Measurements from ENCODE around the gene C1orf35.
"Not testable (repeated sequence)": the region's sequence is repeated elsewhere in the genome, so short reads cannot be mapped to it uniquely, and the experiment has no call there.

Gene C1orf35

DNA sequence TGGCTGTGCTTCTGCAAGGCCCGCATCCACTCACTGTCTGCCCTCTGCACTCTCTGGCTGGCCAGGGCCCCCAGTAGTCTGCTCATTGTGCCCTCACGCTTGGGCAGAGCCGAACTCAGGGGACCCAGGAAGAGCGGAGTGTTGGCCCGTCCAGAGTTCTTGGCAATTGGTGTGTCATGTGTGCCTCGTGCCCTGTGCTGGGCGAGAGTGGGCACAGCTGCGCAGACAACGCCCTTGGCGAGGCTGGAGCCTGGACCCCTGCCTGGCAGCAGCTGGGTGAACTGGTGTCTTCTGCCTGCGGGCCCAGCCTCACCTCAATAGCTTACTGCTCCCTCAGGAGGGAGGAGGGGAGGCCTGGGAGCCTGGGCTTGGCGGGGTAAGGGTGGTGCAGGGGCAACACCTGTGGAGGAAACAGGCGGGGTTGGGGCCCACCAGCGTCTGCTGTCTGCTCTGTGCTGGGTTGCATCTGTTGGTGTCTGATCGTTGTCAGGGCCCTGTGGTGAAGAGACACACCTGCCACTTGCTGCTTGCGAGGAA lies 39.1 kb upstream of the C1orf35 start:
- FAIRE-seq, result no peak

DNA sequence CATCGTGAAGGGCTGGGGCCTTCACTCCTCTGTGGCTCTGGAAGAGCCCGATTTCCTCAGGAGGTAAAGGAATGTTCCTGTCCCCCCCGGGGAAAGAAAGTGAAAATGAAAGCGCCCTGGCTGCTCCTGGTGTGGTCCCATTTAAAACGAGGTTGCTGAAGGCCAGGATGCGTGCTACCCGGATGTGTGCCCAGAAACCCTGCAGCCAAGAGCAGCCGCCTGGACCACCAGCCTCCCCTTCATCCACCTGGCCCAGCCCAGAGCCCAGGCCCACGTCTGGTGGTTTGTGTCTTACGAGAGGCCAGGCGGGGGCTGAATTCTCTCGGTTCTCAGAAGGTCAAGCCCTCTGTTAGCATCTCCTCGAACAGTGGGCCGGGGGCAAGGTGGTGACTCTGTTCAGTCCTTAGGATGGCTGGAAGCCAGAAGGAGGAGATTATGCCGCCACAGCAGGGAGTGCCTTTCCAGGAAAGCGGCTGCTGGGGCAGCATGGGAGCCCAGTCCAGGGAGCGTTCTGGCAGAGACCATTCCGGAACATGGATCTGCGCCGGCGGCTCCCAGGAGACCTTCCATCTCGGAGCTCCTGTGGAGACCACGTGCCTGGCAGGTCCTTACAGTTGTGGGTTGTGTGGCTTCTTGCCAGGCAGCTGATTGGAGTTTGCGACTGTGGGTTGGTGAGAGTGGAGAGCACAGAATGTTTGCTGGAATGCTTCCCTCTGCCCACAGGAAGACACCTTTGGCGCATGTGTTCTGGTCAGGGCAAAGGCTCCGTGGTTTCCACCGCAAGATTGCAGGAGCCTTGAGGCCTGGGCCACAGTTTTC lies 38.3 kb upstream of the C1orf35 start:
- no peak for FAIRE-seq

DNA sequence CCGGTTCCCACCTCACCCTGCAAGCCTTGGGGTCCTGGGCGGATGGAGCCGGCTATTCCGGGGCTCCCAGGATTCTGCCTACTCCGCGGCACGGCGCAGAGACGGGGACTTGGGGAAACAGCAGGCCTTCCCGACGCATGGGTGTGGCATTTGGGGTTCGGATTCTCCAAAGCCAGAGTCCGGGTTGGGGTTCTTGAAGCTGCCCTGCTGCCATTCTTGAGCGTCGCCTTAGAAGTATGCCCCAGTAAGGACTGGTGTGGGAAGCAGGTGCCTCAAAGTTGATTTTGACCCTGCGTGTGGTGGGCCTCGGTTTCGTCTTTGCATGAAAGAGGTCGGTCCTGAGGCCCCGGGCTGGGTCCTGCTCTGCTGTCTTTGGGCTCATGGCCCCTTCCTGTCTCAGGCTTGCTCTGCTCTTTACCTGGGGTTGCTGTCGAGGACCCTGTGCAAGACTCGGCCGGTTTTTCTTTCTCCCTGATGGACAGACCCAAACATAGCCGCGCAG lies 37.6 kb upstream of the C1orf35 start:
- no peak for FAIRE-seq

DNA sequence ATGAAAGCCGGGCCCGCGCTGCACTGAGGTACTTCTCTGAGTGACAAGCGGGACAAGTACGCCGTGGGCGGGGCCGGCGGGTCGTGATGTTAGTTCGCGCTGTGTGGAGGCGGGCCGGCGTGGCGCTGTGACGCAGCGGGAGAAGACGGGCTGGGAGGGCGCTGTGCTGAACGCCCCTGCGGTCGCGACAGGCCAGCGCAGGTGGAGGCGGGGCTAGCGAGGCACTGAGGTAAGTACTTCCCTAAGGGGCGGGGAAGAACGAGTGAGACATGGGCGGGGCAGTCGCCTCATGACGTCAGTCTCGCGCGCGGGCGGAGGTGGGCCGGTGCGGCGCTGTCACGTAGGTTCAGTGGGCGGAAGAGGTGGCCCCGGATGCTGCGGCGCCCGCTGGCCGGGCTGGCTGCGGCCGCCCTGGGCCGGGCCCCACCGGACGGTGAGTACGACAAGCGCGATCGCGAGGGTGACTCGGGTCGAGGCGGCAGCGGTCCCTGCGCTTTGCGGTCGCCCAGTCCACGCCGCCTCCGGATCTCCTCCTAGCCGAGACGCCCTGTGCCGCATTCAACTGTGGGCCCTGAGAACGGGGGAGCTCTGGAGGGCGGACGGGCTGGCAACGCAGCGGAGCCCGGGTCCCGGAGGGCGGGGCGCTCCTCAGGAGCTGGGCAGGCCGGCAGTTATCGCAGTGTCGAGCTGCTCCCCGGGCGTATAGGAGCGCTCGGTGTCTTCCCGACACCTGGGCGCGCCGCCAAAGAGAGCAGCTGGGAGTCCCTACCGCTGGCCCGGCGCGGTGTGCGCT lies 37.0 kb upstream of the C1orf35 start, which contains the start of gene GUK1:
GUK1 (plus strand) TSS at position 349 of the 793 bp plus-strand sequence; CDS start at position 373, 24 bp downstream.
- peak; percentile 99 for FAIRE-seq

DNA sequence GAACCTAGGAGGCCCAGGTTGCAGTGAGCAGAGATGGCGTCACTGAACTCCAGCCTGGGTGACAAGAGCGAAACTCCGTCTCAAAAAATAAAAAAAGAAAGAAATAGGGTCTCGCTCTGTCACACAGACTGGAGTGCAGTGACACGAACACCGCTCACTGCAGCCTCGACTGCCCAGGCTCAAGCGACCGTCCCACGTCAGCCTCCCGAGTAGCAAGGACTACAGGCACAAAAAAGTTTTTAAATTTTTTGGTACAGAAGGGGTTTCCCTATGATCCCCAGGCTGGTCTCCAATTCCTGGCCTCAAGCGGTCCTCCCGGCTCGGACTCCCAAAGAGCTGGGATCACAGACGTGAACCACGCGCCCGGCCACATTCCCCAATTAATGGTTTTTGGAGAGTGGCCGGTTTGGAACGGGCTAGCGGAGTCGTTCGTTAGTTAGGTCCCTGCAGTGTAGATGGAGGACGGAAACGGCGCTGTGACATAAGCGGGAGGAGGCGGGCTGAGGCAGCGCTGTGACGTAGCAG lies 36.3 kb upstream of the C1orf35 start:
- no peak for FAIRE-seq

DNA sequence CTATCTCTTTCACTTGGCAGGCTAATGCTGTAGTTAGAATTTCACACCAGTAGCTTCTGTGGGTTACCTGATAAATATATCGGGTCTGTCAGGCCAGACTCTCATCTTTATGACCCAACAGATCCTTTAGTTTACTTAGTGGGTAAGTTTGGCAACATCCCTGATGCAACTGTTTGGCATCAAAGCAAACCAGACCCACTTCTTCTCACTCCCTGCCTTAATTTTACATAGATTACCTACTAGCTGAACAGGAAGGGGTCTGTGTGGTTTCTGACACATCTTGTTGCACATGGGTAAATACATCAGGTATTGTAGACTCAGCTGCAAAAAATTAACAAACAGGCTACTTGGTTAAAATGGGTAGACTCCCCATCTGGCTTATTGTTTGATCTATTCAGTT lies 33.8 kb upstream of the C1orf35 start:
- FAIRE-seq, result no peak

GRCh38 chr1:228134591-228134990 lies 31.5 kb upstream of the C1orf35 start:
- no peak for FAIRE-seq

DNA sequence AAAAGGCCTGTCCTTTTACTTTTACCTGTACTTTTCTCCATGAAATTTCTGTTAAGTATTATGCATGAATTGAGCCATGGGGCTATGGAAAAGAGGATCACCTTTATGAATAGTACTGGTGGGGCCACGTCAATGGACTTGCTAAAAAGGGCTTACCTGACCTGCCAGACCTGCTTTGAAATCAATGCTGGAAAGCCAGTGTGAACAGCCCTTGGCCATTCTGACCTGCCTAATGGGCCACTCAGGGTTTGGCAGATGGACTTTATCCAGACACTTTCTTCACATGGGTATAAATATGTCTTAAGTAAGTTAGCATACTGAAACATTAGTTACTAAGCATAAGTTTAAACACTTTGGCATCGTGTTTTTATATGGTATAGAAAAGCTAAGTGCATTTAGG lies 28.6 kb upstream of the C1orf35 start:
- no peak for FAIRE-seq

GRCh38 chr1:228125185-228125584 lies 22.1 kb upstream of the C1orf35 start:
- no peak for FAIRE-seq

DNA sequence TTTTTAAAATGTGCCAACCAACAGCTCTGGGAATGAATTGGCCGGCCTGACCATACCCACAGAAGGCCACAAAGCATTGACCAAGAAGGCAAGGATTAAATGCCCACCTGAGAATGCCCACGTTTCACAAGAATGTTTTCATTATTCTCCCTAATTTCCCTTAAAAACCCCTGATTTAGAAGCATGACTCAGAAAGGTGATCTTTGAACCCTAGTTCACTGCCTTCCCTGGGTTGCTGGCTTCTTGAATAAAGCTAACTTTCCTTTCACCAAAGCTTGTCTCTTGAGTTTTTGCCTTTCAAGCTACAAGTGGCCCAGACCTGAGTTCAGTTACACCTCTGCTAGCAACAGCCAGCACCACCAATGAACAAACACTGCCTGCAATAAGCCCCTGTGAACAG lies 20.4 kb upstream of the C1orf35 start:
- FAIRE-seq, result no peak

GRCh38 chr1:228122921-228123441 lies 19.9 kb upstream of the C1orf35 start:
- no peak for FAIRE-seq

- no peak for FAIRE-seq
These were observed 17.8 kb upstream of the C1orf35 start for GRCh38 chr1:228120857-228121489.

- FAIRE-seq, result no peak
These were observed 17.2 kb upstream of the C1orf35 start for GRCh38 chr1:228120351-228120750.

DNA sequence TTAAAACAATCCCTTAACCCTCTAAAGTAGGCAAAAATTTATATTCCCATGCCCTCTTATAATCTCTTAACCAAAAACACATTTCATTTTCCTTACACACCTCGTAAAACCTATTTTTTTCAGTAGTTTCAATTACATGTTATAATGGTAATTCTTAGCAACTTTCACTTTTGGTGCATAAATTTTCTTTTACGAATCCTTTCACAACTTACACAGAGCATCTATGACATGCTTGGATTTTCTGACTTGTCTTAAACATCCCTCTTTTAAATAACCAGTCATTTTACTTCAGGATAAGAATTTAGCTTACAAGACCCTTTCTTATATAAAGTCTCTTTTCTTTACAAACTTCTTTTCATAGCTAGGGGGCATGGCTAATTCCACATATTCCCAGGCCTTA lies 14.9 kb upstream of the C1orf35 start:
- FAIRE-seq, result no peak

DNA sequence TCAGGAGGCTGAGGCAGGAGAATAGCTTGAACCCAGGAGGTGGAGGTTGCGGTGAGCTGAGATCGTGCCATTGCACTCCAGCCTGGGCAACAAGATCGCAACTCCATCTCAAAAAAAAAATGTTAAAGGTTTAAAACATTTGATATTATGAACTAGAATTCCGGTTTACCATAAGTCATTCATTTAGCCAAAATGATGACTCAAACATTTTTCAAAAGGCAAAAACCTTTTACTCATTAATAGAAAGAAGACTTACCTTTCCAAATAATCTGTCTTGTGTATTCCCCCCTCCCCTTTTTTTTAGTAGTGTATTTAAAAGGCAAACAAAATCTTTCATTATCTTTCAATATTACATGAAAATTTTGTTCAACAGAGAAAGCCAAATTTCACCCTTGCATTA lies 14.2 kb upstream of the C1orf35 start:
- no peak for FAIRE-seq

- FAIRE-seq, result peak; percentile 64
These were observed 11.7 kb upstream of the C1orf35 start for GRCh38 chr1:228114827-228115226.

DNA sequence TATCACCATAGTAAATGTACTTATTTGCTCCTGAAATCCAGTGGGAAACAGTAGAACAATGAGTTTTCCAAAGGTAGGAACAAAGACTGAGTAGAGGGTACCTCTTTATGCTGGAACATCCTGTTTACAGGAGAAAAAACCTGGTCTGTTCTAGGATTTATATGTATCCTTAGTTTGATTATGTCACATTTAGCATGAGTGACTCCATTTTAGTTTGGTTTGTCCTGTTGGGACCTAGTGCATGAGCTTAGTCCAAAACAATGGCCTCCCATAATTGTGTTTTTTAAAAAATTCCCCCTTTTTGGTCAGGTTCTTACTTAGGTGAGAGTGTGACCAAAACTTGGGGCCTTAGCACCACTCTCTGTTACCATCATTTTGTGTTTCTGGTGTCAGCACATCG lies 9.5 kb upstream of the C1orf35 start:
- no peak for FAIRE-seq

- FAIRE-seq, result no peak
These were observed 9.0 kb upstream of the C1orf35 start for GRCh38 chr1:228112167-228112566.

DNA sequence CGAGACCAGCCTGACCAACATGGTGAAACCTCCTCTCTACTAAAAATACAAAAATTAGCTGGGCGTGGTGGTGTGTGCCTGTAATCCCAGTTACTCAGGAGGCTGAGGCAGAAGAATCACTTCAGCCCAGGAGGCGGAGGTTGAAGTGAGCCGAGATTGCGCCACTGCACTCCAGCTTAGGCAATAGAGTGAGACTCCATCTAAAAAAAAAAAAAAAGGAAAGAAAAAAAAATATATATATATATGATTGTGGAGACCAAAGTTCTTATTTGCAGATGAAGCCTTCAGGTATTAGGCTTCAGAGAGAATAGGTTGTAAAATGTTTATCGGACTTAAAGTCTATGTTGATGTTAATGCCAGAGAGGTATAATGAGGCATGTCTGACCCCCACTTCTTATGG lies 8.2 kb upstream of the C1orf35 start:
- FAIRE-seq, result not testable (repeated sequence)

DNA sequence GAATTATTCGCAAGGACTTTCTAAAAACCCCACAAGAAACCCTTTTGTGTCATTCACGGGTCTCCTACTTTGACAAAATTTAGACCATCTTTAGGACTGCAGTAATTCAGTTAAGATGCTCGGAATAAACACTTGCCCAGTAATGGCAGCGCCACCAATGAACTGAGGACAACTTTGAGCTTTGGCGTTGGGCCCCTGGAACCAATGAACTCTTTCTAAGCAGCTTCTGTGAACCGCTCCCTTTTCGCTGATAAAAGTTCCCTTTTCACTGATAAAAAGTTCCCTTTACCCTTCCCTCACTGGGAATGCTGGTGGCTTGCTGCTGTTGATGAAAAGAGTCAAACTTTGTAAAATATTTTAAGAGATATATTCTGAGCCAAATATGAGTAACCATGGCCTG lies 7.4 kb upstream of the C1orf35 start:
- no peak for FAIRE-seq

DNA sequence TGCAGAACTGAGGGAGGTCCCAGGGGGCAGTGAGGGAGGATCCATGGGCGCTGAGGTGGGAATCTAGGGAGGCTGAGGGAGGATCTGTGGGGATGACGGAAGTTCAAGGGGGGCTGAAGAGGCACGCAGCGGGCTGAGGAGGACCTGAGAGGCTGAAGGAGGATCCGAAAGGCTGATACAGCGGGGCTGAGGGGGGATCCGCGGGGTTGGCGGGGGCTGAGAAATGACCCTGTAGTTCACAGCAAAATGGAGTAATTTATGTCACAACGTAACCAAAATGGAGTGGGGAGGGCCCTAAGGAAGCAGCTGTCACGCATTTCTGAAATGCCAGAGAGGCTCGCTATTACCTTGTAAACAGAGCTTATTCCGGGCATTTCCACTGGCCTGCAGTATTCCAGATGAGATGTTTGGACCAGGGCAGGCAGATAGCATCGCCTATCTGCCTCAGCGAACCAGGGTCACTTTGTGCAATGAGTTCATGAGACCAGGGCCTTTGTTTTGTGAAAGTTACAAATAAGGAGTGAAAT lies 6.9 kb upstream of the C1orf35 start:
- no peak for FAIRE-seq
